ENCODE data around the gene TRIM29.
"Not testable (repeated sequence)": the region's sequence is repeated elsewhere in the genome, so short reads cannot be mapped to it uniquely, and the experiment has no call there.

Gene TRIM29

DNA sequence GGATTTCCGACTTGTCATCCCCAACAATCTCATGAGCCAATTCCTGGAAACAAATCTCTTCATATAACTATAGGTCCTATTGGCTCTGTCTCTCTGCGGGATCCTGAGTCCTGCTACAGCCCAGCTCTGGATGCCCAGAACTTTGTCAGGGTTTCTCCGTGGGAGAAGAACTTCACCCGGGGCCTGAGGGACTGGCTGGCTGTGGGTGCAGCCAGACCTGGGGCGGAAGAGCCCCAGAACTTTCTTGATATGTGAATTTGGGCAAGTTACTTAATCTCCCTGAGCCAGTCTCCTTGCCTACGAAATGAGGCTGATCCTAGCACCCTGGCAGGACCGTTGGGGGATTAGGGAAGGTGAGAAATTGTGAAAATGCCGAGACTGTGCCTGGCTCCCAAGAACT lies 6.6 kb upstream of the TRIM29 start:
- TF ChIP-seq, protein P1, sequence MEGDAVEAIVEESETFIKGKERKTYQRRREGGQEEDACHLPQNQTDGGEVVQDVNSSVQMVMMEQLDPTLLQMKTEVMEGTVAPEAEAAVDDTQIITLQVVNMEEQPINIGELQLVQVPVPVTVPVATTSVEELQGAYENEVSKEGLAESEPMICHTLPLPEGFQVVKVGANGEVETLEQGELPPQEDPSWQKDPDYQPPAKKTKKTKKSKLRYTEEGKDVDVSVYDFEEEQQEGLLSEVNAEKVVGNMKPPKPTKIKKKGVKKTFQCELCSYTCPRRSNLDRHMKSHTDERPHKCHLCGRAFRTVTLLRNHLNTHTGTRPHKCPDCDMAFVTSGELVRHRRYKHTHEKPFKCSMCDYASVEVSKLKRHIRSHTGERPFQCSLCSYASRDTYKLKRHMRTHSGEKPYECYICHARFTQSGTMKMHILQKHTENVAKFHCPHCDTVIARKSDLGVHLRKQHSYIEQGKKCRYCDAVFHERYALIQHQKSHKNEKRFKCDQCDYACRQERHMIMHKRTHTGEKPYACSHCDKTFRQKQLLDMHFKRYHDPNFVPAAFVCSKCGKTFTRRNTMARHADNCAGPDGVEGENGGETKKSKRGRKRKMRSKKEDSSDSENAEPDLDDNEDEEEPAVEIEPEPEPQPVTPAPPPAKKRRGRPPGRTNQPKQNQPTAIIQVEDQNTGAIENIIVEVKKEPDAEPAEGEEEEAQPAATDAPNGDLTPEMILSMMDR (conservative IDR thresholded peaks at IDR 0.05; ENCODE audit: control insufficient read depth, insufficient read depth, low read depth, low read length) = no peak
- DNase-seq (ENCODE audit: low read depth) = no peak
- H3K4me3 ChIP-seq (ENCODE audit: control insufficient read depth, low read depth, low read length) = no peak overlapping the region

DNA sequence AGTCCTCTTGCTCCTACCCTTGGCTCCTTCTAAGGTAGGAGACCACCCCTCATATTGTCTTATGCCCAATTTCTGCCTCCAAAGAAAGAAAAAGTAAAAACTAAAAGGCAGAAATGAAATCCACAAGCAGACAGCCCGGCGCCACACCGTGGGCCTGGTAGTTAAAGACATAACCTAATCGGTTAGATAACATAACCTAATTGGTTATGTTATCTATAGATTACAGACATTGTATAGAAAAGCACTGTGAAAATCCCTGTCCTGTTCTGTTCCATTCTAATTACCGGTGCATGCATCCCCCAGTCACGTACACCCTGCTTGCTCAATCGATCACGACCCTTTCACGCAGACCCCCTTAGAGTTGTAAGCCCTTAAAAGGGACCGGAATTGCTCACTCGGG lies 5.6 kb upstream of the TRIM29 start:
- DNase-seq (ENCODE audit: low read depth); H3K4me3 ChIP-seq (ENCODE audit: control insufficient read depth, low read depth, low read length): not testable (repeated sequence)

DNA sequence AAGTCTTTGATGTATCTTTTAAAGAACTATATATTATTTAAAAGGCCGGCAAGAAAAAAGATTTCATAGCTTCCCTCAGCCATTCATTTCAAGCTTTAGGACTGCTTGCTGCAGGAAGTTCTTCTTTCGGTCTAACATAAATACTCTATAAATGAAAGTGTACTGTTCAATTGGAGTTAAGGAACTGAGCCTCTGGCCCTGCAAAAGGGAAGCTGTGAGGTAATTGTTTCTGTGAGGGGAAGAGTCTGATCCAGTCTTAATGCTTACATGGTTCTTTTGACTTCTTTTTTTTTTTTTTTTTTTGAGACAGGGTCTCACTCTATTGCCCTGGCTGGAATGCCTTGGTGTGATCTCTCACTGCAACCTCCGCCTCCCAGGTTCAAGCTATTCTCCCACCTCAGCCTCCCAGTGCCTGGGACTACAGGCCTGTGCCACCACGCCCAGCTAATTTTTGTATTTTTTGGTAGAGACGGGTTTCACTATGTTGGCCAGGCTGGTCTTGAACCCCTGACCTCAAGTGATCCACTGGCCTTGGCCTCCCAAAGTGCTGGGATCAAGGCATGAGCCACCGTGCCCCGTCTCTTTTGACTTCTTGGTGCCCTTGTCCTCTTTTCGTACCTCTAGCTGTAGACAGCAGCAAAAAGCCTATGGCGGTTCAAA lies 4.7 kb upstream of the TRIM29 start:
- TF ChIP-seq, protein P1 (conservative IDR thresholded peaks at IDR 0.05; ENCODE audit: control insufficient read depth, insufficient read depth, low read depth, low read length) = no peak
- no peak overlapping the region for H3K4me3 ChIP-seq (ENCODE audit: control insufficient read depth, low read depth, low read length)
- DNase-seq (ENCODE audit: low read depth) = no peak

DNA sequence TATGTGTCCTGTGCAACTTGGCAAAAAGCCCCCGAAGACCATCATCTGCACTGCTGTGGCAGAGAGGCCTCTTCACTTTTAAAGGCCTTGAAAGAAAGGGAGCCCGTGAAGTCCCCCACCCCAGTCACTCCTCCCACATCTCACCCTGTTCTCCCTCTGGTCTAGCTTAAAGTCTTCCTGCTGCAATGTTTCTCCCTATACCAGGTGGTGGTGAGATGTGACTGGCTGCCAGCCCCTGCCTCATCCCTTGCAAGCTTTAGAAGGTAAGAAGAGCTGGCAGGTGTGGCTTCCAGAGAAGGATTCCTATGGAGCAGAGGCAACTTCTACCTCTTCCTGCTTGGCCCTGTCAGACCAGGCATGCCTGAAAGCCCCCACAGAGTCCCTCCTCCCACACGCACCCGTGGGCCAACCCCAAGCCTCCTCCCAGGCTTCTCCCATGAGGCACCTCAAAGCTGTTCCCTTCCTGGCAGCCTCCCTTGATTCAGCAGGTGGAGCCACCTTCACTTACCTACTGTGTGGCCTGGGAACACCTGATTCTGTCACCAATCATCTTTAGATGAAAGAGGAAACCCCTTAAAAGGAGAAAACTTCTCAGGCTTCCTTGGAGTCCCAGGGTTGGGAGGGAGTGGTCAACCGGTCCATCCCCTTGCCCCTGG lies 4.0 kb upstream of the TRIM29 start:
- no peak overlapping the region for H3K4me3 ChIP-seq (ENCODE audit: control insufficient read depth, low read depth, low read length)
- TF ChIP-seq, protein P1 (conservative IDR thresholded peaks at IDR 0.05; ENCODE audit: control insufficient read depth, insufficient read depth, low read depth, low read length) = no peak

DNA sequence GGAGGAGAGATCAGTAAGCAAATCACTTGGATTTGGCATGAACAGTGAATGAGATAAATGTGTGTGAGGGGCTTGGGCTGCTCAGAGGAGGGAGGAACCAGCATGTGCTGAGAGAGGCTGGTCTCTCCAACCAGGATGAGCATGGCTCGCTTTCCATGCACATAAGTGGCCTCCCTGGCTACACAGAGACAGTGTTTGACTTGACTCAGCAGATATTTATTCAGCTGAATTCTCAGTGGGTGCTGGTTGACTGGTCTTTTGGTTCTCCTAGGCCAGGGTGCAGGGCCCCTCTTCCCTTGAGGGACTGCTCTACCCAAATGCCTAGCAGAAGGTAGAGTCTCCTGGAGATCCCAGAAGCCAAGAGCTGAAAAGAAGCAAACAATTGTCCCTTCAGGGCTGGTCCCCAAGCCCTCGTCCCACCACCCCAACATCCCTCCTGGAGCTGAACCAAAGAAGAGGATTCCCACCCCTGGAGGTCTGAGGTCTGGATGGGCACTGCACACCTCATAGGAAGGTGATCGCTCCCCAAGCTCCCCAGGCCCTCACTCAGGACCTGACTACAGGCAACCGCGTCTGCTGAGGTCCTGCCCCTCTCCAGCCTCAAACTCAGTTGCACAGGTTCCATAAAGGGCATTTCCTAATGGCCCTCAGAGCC lies 3.3 kb upstream of the TRIM29 start:
- no peak for DNase-seq (ENCODE audit: low read depth)
- TF ChIP-seq, protein P1 (conservative IDR thresholded peaks at IDR 0.05; ENCODE audit: control insufficient read depth, insufficient read depth, low read depth, low read length) = no peak
- H3K4me3 ChIP-seq (ENCODE audit: control insufficient read depth, low read depth, low read length) = no peak overlapping the region

More for the DNA sequence above, 4.0 kb upstream of the TRIM29 start:
- no peak for DNase-seq (ENCODE audit: low read depth)

DNA sequence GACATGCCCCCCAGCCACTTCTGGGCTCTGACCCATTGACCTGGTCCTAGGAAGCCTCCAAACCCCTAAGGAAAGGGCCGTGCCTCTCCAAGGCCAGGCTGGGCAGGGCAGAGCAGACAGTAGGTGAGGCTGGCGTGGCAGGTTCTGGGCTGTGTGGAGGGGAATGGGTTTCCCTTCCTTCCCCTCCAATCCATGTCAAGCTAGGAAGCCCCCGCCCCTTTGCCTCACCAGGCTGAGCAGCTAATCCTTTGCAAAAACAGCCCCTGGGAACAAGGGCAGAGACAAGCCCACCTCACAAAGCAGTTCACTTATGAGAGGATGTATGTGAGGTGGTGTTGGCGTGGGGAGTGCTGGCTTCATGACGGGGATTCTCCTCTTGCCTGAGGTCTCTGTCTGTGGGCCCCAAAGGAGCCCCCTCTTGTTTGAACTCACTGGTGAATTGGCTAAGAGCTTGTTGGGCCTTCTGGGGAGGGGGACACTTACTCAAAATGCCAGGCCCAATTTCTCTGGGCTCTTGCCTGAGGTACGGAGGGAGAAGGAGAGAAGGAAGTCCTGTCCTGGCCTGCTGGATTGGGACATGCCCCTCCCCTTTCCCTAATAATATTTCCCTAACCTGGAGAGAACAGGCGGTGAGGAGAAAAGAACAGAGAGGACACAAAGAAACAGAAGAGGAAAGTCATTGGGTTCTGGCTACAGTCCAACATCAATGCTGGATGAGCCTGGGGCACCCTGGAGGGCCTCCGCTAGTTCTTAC lies 1.6 kb upstream of the TRIM29 start:
- TF ChIP-seq, protein P1 (conservative IDR thresholded peaks at IDR 0.05; ENCODE audit: control insufficient read depth, insufficient read depth, low read depth, low read length) = no peak
- DNase-seq (ENCODE audit: low read depth) = no peak
- no peak overlapping the region for H3K4me3 ChIP-seq (ENCODE audit: control insufficient read depth, low read depth, low read length)

Data from fibroblast of mammary gland (primary cell).